ENCODE measurements around the gene ACSF2.

Gene ACSF2

GRCh38 chr17:50505591-50506130, 79.6 kb downstream of the ACSF2 start:
- no peak for DNase-seq

- DNase-seq = no peak
These were observed 80.3 kb downstream of the ACSF2 start for GRCh38 chr17:50506298-50506697.

GRCh38 chr17:50507871-50508572, 82.0 kb downstream of the ACSF2 start, which contains the start of gene MYCBPAP:
Gene MYCBPAP, plus strand, starts transcription at chr17:50508439. Its CDS starts 236 bp downstream, at chr17:50508675.
- peak; percentile 51 to 79 (median 70) for DNase-seq

- DNase-seq = no peak
These were observed 82.8 kb downstream of the ACSF2 start for GRCh38 chr17:50508573-50509460.

GRCh38 chr17:50511058-50511457, 85.0 kb downstream of the ACSF2 start:
- peak in 1 of 6 experiments; percentile 5 for DNase-seq

GRCh38 chr17:50513495-50513894, 87.5 kb downstream of the ACSF2 start:
- DNase-seq = no peak

GRCh38 chr17:50514388-50514787, 88.4 kb downstream of the ACSF2 start:
- DNase-seq = no peak

GRCh38 chr17:50514936-50515702, 89.1 kb downstream of the ACSF2 start:
- no peak for DNase-seq

GRCh38 chr17:50517011-50517410, 91.0 kb downstream of the ACSF2 start:
- DNase-seq = no peak

- DNase-seq = no peak
These were observed 91.7 kb downstream of the ACSF2 start for GRCh38 chr17:50517504-50518383.

- DNase-seq = no peak
These were observed 92.5 kb downstream of the ACSF2 start for GRCh38 chr17:50518384-50519023.

- DNase-seq = no peak
These were observed 93.3 kb downstream of the ACSF2 start for GRCh38 chr17:50519141-50519834.

- DNase-seq = no peak
These were observed 94.5 kb downstream of the ACSF2 start for GRCh38 chr17:50520483-50520882.

- DNase-seq = no peak
These were observed 95.5 kb downstream of the ACSF2 start for GRCh38 chr17:50521514-50521913.

- no peak for DNase-seq
These were observed 96.7 kb downstream of the ACSF2 start for GRCh38 chr17:50522766-50523165.

- DNase-seq = no peak
These were observed 97.2 kb downstream of the ACSF2 start for GRCh38 chr17:50523208-50523607.

All from stimulated activated naive CD4-positive, alpha-beta T cell (primary cell).